Panc1 (cell line): Measurements from ENCODE around the gene BARX2. TPM values are rescaled to one million over a fixed set of nuclear protein-coding genes. Genes with fewer than 3 reads are reported as not detected.

Experiments
- ATAC-seq: fragments of 200-7000 bp; cut with Tn5 transposase; 2 replicates; pipeline ENCODE4 v1.9.1; 2020; ENCODE audit warnings: mild to moderate bottlenecking, moderate library complexity
- BruUV-seq: library from RNA; stranded (reverse); fragments of 400-500 nt; replicated peaks from 2 replicates; lab custom pipeline; 2021; lab: Mats Ljungman, UMichigan
- CTCF ChIA-PET: fragments of 300-600 bp; sonication (Branson Sonifier 250); formaldehyde crosslinking; loops from one replicate; lab custom pipeline; 2022; ENCODE audit warnings: antibody characterized with exemption; lab: Charles Lee
- POLR2A ChIA-PET: fragments of 300-600 bp; sonication (Branson Sonifier 250); formaldehyde crosslinking; loops from one replicate; lab custom pipeline; 2022; ENCODE audit warnings: antibody characterized with exemption; lab: Charles Lee
- DNase-seq: peaks from one replicate; pipeline ENCODE4 v3.0.0-alpha.2; 2010; ENCODE audit warnings: low read depth, low spot score
- H3K27ac ChIP-seq: 2 replicates; pipeline ENCODE4 v1.5.1; 2011; ENCODE audit warnings: mild to moderate bottlenecking, low read length, inconsistent platforms
- H3K27me3 ChIP-seq: fragments of 200-500 bp; sonication (Bioruptor generic); 2 replicates; pipeline ENCODE4 v1.6.0; 2014; ENCODE audit warnings: low read length, inconsistent platforms; ENCODE audit not compliant: control insufficient read depth, insufficient read depth
- H3K36me3 ChIP-seq: fragments of 200-500 bp; sonication (Bioruptor generic); 2 replicates; pipeline ENCODE4 v1.5.1; 2014; ENCODE audit warnings: inconsistent platforms, mild to moderate bottlenecking, low read length, moderate library complexity; ENCODE audit not compliant: control insufficient read depth, insufficient read depth
- H3K4me1 ChIP-seq: 2 replicates; pipeline ENCODE4 v1.5.1; 2011; ENCODE audit warnings: inconsistent platforms, mild to moderate bottlenecking, low read length, moderate library complexity; ENCODE audit not compliant: control insufficient read depth, insufficient read depth
- H3K4me3 ChIP-seq, 2 experiments: 2 replicates each; pipeline ENCODE4 v1.5.1; 2011 to 2012; ENCODE audit warnings: low read depth in 2 of 2, low read length in 2 of 2, mild to moderate bottlenecking in 2 of 2, inconsistent platforms in 1 of 2, moderate library complexity in 1 of 2
- H3K9me3 ChIP-seq: fragments of 200-500 bp; sonication (Bioruptor generic); 2 replicates; pipeline ENCODE4 v1.5.1; 2014; ENCODE audit warnings: low read depth, mild to moderate bottlenecking, inconsistent platforms, low read length, moderate library complexity; ENCODE audit not compliant: control insufficient read depth, insufficient read depth
- CTCF ChIP-seq: fragments of 450-650 bp; IDR thresholded peaks from 2 replicates; pipeline ENCODE4 v1.5.1; 2017; ENCODE audit warnings: mild to moderate bottlenecking
- POLR2AphosphoS5 ChIP-seq: IDR thresholded peaks from 2 replicates; pipeline ENCODE4 v1.6.1; 2012; ENCODE audit warnings: mild to moderate bottlenecking, low read depth, low read length, moderate library complexity
- REST ChIP-seq, 2 experiments: IDR thresholded peaks; 2 replicates each; pipeline ENCODE4 v1.6.1; 2011 to 2012; ENCODE audit warnings: low read depth in 2 of 2, control low read depth in 1 of 2, low read length in 1 of 2, mild to moderate bottlenecking in 1 of 2, moderate library complexity in 1 of 2; ENCODE audit not compliant: insufficient read depth in 1 of 2
- SIN3A ChIP-seq: IDR thresholded peaks from 2 replicates; pipeline ENCODE4 v1.6.1; 2012; ENCODE audit warnings: low read depth, mild to moderate bottlenecking, low read length, moderate library complexity, borderline replicate concordance; ENCODE audit not compliant: insufficient read depth
- TCF7L2 ChIP-seq: IDR thresholded peaks from 2 replicates; pipeline ENCODE4 v1.6.1; 2011; ENCODE audit warnings: mild to moderate bottlenecking, low read depth, low read length, inconsistent platforms
- in situ Hi-C: cut with HindIII; loops from 2 replicates; pipeline ENCODE4 v1.10.0; 2016; ENCODE audit warnings: low sequenced_read_pairs, low pct_unique_long_range_greater_than_20kb
- intact Hi-C: fragments of 100-400 bp; cut with micrococcal nuclease; formaldehyde crosslinking; loops from one replicate; pipeline ENCODE4 v1.10.0; 2022; ENCODE audit not compliant: unreplicated experiment
- total RNA-seq: library from RNA; stranded (reverse); gene quantifications from one replicate; pipeline ENCODE4 v1.2.1, GENCODE V29; 2021; ENCODE audit not compliant: unreplicated experiment

The BARX2 gene
- total RNA-seq, 1 experiment from 2014 or later, result 3.9 TPM

- POLR2A ChIA-PET, result interaction anchor here (0.7 kb wide), 1 partner anchor 41 kb away, joined by 3 read pairs; no protein-coding TSS in a partner anchor
- H3K27ac ChIP-seq, result peak overlapping the region; percentile 77
- no peak for TF ChIP-seq REST (IDR thresholded peaks at IDR 0.05; ENCODE audit: insufficient read depth in 1 of 2, low read depth in 2 of 2, low read length in 1 of 2)
- TF ChIP-seq POLR2AphosphoS5, result no peak
- TF ChIP-seq CTCF, result no peak
- no TSS peak for BruUV-seq
- DNase-seq (no peak), ATAC-seq (no peak)
- H3K9me3 ChIP-seq, result no peaks in the 10 kb centered on the region
- intact Hi-C loops, result loop anchor here (5.0 kb wide), 1 partner anchor 321 kb away; no protein-coding TSS in a partner anchor
- peaks cover 22% of the 10 kb centered on the region for H3K4me1 ChIP-seq
- H3K27me3 ChIP-seq, result peaks cover 26% of the 10 kb centered on the region
- H3K4me3 ChIP-seq, result peak overlapping the region; percentile 51 to 62
- no peaks in the 10 kb centered on the region for H3K36me3 ChIP-seq
- CTCF ChIA-PET, result interaction anchor here (1.6 to 3.1 kb wide), 3 partner anchors 10 to 374 kb away, joined by 8 to 11 read pairs (median 8); no protein-coding TSS in a partner anchor
- in situ Hi-C loops, result no loop called here
Measured at GRCh38 chr11:129376658-129377341, 1.2 kb downstream of the BARX2 start.

- Histone ChIP-seq H3K36me3 (no peaks in the 10 kb centered on the region), H3K9me3 (no peaks in the 10 kb centered on the region), H3K4me1 (peaks cover 22% of the 10 kb centered on the region), H3K27ac (peak overlapping the region; percentile 41), H3K4me3 (no peak overlapping the region), H3K27me3 (peaks cover 17% of the 10 kb centered on the region)
- no TSS peak for BruUV-seq
- DNase-seq (no peak), ATAC-seq (no peak)
- in situ Hi-C loops (no loop called here), intact Hi-C loops (loop anchor here (5.0 kb wide), 1 partner anchor 320 kb away; no protein-coding TSS in a partner anchor)
- ChIA-PET CTCF (no interaction called here), POLR2A (no interaction called here)
- TF ChIP-seq SIN3A (no peak), REST (IDR thresholded peaks at IDR 0.05; ENCODE audit: insufficient read depth in 1 of 2, low read depth in 2 of 2, low read length in 1 of 2) (no peak), CTCF (no peak), POLR2AphosphoS5 (no peak), TCF7L2 (no peak)
Measured at GRCh38 chr11:129377739-129378138, 2.1 kb downstream of the BARX2 start.
